Endothelial cell of umbilical vein (primary cell): ENCODE data around the gene RINL.
"Not testable (repeated sequence)": the region's sequence is repeated elsewhere in the genome, so short reads cannot be mapped to it uniquely, and the experiment has no call there.

ENCODE experiments used
- CTCF ChIP-seq, 2 donors: IDR thresholded peaks; 1 replicate in 1 of 2; 2 replicates in 1 of 2; pipeline ENCODE4 v1.5.1; 2011; ENCODE audit warnings: low read length in 2 of 2, mild to moderate bottlenecking in 2 of 2, moderate library complexity in 2 of 2, control low read depth in 1 of 2, inconsistent platforms in 1 of 2, low read depth in 1 of 2; ENCODE audit not compliant: insufficient read depth in 1 of 2; ENCODE audit errors: extremely low read depth in 1 of 2
- JUN ChIP-seq: IDR thresholded peaks from 2 replicates; pipeline ENCODE4 v1.6.1; 2011; ENCODE audit warnings: borderline replicate concordance, low read depth; ENCODE audit not compliant: insufficient read length, insufficient read depth
- MAX ChIP-seq: IDR thresholded peaks from 2 replicates; pipeline ENCODE4 v1.6.1; 2011; ENCODE audit not compliant: insufficient read depth, insufficient read length
- POLR2A ChIP-seq: IDR thresholded peaks from 2 replicates; pipeline ENCODE4 v1.6.1; 2012; ENCODE audit warnings: low read depth, mild to moderate bottlenecking, control low read depth, low read length

GRCh38 chr19:38825936-38826335, 52.1 kb downstream of the RINL start:
- TF ChIP-seq JUN; CTCF (IDR thresholded peaks at IDR 0.05; ENCODE audit: extremely low read depth in 1 of 2, insufficient read depth in 1 of 2, low read depth in 1 of 2, low read length in 2 of 2); POLR2A; MAX: not testable (repeated sequence)
